ENCODE data around the gene TRABD2B. TPM values are rescaled to one million over a fixed set of nuclear protein-coding genes. Genes with fewer than 3 reads are reported as not detected.

The TRABD2B gene
- total and polyA plus RNA-seq, 2 of the 13 experiments (the other 11 are each of a cell fraction or from before 2014, with no cell fraction given), result 0.04 TPM; not detected in 1

DNA sequence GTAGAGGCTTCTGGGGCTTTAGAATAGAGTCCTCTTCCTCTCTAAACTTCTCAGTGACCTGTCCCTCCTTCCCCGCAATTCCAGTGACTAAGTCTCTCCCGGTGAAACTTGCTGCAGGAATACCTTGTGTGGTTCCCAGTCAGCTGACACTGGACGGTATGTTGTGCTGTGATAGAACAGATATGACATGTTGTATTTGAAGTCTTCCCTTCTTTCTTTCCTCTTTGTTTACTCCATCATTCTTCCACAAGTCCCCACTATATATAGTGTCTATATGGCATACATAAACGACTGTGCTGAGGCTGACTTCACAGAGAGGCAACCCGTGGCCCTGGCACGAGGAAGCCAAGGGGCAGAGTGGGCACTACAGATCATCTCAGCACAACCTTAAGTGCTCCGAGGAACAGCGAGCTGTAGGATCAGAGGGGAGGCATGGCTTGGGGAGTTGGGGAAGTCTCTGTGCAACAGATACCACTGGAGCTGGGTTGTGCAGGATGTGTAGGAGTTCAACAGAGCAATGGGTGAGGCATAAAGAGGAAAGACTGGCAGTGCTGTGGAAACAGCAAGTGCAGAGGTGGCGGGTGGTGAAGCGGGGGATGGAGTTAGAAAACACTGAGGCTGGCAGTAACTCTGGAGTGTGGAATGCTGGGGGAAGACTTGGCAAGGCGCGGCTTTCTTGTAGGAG, 237.8 kb downstream of the TRABD2B start:
- H3K36me3 ChIP-seq (replicated peaks in 1 of 2; ENCODE audit: control insufficient read depth in 1 of 2, insufficient read depth in 2 of 2, low read length in 2 of 2), result no peaks in the 10 kb centered on the region
- H3K4me1 ChIP-seq (ENCODE audit: insufficient read depth, low read length), result no peaks in the 10 kb centered on the region
- H3K9ac ChIP-seq (ENCODE audit: insufficient read depth, low read depth, low read length), result no peak overlapping the region
- in situ Hi-C loops (cut with HindIII; ENCODE audit: extremely low pct_ligation_motif_present, low pct_unique_long_range_greater_than_20kb) (no loop called here), intact Hi-C loops (cut with micrococcal nuclease; ENCODE audit: unreplicated experiment) (no loop called here)
- H3K4me2 ChIP-seq (ENCODE audit: low read depth, low read length), result no peak overlapping the region
- no peak overlapping the region for H2AFZ ChIP-seq (ENCODE audit: low read length)
- peaks cover 4 to 60% of the 10 kb centered on the region in 2 experiments; a peak in 4 of 5 replicates for H3K27me3 ChIP-seq (ENCODE audit: control insufficient read depth in 1 of 2, insufficient read depth in 2 of 2, low read length in 2 of 2)
- DNase-seq (ENCODE audit: low spot score) (no peak), ATAC-seq (no peak), FAIRE-seq (no peak)
- H3K9me3 ChIP-seq (ENCODE audit: low read length), result no peaks in the 10 kb centered on the region
- CTCF ChIA-PET (ENCODE audit: low intra/inter-chr PET ratio, low total read pairs), result no interaction called here
- no peak overlapping the region for H3K4me3 ChIP-seq (replicated peaks in 1 of 3; ENCODE audit: insufficient read depth in 1 of 3, low read depth in 2 of 3, low read length in 3 of 3)
- POLR2A ChIA-PET, result no interaction called here
- no peaks in the 10 kb centered on the region for H3K79me2 ChIP-seq (ENCODE audit: insufficient read depth, low read length)
- H3K27ac ChIP-seq (ENCODE audit: extremely low read length, insufficient read depth, low read length), result no peak overlapping the region
- BruUV-seq (replicated peaks), result no TSS peak
- WGBS (ENCODE audit: low lambda C conversion rate), result 26% methylated on average over 12 of the region's 12 CpGs
- no peaks in the 10 kb centered on the region for H4K20me1 ChIP-seq (ENCODE audit: insufficient read depth, low read length)
- no peak for TF ChIP-seq ZNF431 (CRISPR knock-in tag; IDR thresholded peaks at IDR 0.05; ENCODE audit: borderline replicate concordance, low read depth)
- TF ChIP-seq ZNF280D (CRISPR knock-in tag; IDR thresholded peaks at IDR 0.05), result no peak
- TF ChIP-seq, protein P1, sequence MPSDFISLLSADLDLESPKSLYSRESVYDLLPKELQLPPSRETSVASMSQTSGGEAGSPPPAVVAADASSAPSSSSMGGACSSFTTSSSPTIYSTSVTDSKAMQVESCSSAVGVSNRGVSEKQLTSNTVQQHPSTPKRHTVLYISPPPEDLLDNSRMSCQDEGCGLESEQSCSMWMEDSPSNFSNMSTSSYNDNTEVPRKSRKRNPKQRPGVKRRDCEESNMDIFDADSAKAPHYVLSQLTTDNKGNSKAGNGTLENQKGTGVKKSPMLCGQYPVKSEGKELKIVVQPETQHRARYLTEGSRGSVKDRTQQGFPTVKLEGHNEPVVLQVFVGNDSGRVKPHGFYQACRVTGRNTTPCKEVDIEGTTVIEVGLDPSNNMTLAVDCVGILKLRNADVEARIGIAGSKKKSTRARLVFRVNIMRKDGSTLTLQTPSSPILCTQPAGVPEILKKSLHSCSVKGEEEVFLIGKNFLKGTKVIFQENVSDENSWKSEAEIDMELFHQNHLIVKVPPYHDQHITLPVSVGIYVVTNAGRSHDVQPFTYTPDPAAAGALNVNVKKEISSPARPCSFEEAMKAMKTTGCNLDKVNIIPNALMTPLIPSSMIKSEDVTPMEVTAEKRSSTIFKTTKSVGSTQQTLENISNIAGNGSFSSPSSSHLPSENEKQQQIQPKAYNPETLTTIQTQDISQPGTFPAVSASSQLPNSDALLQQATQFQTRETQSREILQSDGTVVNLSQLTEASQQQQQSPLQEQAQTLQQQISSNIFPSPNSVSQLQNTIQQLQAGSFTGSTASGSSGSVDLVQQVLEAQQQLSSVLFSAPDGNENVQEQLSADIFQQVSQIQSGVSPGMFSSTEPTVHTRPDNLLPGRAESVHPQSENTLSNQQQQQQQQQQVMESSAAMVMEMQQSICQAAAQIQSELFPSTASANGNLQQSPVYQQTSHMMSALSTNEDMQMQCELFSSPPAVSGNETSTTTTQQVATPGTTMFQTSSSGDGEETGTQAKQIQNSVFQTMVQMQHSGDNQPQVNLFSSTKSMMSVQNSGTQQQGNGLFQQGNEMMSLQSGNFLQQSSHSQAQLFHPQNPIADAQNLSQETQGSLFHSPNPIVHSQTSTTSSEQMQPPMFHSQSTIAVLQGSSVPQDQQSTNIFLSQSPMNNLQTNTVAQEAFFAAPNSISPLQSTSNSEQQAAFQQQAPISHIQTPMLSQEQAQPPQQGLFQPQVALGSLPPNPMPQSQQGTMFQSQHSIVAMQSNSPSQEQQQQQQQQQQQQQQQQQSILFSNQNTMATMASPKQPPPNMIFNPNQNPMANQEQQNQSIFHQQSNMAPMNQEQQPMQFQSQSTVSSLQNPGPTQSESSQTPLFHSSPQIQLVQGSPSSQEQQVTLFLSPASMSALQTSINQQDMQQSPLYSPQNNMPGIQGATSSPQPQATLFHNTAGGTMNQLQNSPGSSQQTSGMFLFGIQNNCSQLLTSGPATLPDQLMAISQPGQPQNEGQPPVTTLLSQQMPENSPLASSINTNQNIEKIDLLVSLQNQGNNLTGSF (CRISPR knock-in tag; IDR thresholded peaks at IDR 0.05), result no peak
- TF ChIP-seq ZNF781 (CRISPR knock-in tag; IDR thresholded peaks at IDR 0.05; ENCODE audit: borderline replicate concordance, not compliant biosample characterization), result no peak
- TF ChIP-seq, protein P2, sequence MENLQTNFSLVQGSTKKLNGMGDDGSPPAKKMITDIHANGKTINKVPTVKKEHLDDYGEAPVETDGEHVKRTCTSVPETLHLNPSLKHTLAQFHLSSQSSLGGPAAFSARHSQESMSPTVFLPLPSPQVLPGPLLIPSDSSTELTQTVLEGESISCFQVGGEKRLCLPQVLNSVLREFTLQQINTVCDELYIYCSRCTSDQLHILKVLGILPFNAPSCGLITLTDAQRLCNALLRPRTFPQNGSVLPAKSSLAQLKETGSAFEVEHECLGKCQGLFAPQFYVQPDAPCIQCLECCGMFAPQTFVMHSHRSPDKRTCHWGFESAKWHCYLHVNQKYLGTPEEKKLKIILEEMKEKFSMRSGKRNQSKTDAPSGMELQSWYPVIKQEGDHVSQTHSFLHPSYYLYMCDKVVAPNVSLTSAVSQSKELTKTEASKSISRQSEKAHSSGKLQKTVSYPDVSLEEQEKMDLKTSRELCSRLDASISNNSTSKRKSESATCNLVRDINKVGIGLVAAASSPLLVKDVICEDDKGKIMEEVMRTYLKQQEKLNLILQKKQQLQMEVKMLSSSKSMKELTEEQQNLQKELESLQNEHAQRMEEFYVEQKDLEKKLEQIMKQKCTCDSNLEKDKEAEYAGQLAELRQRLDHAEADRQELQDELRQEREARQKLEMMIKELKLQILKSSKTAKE (CRISPR knock-in tag; IDR thresholded peaks at IDR 0.05; ENCODE audit: borderline replicate concordance), result no peak
- TF ChIP-seq HCFC1 (IDR thresholded peaks at IDR 0.05; ENCODE audit: low read depth, low read length), result no peak
- no peak for TF ChIP-seq PRDM4 (CRISPR knock-in tag; IDR thresholded peaks at IDR 0.05; ENCODE audit: borderline replicate concordance)
- no peak for TF ChIP-seq ZNF788 (CRISPR knock-in tag; IDR thresholded peaks at IDR 0.05; ENCODE audit: borderline replicate concordance)
